CD4-positive, alpha-beta T cell treated with Interleukin-4 for 1 hour (primary cell): ENCODE results near the gene STRADA.
A peak's percentile ranks its signal among the peaks of the same experiment; 100 is the strongest.

Experiments
- DNase-seq, 2 donors: peaks; one replicate each; pipeline ENCODE4 v3.0.0-alpha.2; 2020 to 2022

The STRADA gene

DNA sequence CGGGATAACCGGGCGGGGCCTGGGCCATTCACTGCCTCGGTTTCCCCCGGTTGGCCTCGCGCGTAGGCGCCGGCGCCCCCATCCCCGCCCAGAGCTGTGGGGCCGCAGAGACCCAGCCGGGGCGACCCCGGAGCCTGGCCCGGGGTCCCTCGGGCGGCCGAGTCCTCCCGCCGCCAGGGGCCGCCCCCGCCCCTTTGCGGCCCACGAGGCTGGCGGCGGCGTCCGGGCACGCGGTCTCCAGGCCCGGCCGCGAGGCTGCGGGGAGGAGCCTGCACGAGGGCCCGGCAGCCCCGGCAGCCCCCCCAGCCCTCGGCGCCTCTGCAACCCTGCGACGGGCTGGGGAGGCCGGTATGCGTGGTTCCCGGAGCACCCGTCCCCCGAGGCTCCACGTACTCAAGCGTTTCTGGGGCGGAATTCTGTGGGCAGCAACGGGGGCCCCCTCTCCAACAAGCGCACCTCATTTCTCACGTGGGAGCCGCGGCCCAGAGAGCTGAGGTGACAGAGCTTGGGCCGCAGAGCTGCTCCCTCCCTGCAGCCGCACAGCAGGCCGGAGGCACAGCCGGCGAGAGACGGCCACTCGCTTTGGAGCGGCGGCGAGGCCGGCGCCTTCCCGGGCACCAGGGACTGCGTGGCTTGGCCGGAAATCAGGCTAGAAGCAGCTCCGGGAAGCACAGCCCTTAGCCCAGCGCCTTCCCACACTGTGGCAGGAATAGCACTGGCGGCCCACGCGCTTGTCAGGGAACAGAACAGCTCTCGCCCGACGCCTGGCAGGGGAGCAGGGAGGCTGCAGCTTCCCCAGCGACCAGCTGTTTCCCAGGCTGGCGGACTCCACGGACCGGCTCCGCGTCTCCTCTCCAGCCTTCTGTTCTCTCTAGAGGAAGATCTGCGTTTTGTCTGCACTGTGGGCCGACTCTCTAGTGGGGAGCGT is 40.8 kb downstream of the STRADA start:
- DNase-seq: peak; percentile 55 to 59

DNA sequence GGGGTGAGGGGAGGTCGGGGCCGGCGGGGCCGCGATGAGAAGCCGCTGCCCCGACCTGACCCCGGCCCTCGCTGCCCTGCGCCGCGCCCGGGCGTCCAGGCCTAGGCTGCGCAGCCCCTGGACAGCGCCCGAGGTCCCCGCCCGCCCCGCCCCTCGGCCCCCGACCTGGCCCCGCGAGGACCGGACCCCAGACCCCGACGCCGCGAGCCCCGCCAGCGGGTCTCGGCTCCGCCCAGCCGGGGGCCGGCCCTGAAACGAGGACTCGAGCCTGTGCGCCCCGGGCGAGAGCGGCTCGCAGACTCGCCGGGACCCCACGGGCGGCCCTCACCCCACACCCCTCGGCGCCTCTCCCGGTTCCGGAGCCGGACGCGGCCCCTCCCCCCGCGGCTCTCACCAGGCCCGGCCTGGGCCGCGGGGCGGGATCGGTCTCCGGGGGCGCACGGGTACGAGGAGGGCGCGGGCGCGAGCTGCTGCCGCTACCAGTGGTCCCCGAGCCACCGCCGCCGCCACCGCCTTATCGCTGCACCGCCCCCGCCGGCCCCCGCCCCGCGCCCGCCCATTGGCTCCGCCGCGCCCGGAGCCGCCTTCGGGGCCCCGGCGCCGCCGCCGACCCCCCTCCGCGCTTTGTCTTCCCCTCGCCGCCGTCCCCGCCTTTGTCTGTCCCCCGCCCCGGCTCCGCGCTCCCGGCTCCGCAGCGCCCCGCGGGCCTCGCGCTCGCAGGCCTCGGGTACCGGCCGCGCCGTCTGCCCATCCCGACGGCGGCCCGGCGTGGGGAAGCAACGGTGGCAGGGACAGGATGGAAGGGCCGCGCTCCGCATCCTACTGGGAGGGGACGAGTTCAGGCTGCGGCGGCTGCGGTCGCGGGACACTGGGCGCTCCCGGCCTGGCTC is 41.7 kb downstream of the STRADA start, which contains the start of gene LIMD2:
Gene LIMD2, minus strand, starts transcription at position 488 of the 890 bp plus-strand sequence. CDS start 827 bp downstream, outside the sequence.
- peak; percentile 88 to 91 for DNase-seq

DNA sequence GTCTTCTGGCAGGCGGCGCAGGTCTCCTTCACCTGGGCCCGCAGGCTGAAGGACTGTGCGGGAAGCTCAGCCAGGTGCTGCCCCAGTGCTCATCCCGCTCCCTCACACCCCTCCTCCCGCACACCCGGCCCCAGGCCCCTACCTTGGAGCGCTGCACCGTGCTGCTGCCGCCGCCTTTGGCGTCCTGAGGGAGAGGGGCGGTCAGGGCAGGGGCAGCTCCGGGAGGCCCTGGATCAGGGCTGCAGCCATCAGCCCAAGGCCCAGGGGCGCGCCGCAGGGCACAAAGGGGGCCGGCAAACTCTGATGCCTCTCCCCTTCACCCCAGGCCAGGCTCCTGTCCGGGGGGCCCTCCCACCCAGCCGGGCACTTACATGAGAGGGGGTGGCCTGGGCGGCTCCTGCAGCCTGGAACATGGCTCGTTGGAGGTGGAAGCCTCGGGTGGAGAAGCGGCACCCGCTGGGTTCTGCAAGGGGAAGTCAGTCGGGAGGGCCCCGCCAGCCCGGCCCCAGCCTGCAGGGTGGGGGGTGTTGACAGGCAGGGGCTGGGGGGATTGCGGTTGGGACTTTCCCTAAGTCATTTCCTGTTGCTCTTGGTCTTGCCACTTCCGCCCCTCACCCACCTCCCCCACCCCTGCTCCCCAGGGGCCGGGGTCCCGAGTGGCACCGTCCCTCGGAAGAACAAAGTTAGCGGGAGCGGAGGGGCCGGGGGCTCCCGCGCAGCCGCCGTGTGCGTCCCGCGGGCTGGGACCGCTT is 42.5 kb downstream of the STRADA start:
- DNase-seq: peak; percentile 93 to 95

DNA sequence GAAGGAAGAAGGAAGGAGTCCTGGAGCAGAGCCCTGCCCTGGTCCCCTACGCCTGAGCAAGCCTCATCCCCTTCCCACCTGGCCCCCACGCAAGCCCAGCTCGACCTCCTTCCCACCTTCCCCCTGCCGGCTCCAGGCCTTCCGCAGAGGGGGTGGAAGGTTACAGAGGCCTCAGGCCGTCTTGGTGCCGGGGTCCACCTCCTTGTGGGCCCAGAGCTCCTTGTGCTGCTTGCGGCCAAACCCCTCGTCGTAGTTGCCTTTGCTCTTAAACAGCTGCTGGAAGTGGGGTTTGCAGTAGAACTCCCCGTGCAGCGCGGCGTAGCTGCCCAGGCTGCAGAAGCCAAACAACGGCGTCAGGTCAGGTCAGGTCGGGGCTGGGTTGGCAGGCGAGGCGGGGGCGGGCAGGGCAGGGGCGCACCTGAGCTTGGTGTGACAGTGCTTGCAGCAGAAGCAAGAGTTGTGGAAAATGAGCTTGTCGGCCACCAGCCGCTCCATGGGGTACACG is 43.2 kb downstream of the STRADA start:
- DNase-seq: peak in 1 of 2 donors; percentile 22

DNA sequence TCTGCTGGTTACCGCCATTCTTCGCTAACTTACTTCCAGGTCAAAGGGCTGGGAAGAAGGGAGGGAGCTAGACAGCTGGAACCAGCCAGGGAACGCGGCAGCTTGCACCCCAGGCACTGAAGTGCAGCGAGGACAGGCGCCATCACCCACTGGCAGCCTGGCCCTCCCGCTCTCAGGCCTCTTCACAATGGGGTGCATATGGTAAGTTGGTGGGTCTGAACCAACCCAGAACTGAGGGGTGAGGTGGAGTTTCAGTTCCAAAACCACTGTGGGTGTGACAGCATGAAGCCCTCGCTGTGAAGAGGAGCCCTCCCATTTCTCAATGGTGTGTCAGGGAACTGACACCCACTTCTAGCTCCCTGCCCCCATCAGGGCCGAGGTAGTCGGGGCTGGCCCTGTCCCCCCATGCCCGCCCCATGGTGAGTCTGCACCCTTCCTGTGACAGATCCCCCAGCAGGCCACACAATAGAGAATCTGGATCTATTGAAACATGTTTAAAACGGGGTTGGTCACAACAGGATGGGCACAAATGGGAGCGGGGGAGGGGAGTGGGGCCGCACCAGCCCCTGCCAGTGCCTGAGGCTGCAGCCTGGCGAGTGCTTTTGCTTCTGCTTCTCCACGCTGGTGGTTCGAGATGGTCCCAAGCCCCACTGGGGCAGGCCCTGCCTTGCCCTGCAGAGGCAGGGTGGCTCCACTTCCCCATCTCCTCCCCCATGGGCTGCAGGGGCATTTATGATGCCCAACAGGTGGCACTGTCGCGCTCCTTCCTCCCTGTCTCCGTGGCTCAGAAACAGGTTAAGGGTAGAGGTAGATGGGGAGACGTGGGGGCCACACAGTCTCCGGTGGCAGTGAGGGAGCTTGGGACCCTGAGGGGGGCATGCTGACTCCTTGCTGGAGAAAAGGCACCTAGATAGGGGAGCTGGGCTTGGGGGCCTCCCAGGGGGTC is 44.0 kb downstream of the STRADA start:
- peak; percentile 89 to 92 for DNase-seq

GRCh38 chr17:63696381-63696961 is 45.1 kb downstream of the STRADA start:
- DNase-seq: peak; percentile 57 to 67

DNA sequence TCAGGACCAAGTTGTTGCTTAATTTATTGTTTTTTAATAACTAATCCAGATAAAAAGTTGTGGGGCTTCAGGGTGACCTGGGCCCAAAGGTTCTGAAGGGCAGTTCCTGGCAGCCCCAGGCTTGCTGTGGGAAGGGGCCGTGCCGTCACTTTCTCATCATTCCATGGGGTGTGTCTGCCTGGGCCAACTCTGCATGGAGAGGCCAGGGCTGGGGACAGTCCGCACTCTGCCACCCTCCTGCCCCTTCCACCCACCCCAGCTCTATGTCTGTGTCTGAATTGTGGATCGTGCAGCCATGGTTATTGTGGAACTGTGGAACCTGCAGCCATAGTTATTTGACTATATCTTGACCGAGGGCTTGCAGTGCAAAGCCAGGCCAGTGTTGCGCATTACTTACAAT is 45.7 kb downstream of the STRADA start:
- DNase-seq: peak in 1 of 2 donors; percentile 25

DNA sequence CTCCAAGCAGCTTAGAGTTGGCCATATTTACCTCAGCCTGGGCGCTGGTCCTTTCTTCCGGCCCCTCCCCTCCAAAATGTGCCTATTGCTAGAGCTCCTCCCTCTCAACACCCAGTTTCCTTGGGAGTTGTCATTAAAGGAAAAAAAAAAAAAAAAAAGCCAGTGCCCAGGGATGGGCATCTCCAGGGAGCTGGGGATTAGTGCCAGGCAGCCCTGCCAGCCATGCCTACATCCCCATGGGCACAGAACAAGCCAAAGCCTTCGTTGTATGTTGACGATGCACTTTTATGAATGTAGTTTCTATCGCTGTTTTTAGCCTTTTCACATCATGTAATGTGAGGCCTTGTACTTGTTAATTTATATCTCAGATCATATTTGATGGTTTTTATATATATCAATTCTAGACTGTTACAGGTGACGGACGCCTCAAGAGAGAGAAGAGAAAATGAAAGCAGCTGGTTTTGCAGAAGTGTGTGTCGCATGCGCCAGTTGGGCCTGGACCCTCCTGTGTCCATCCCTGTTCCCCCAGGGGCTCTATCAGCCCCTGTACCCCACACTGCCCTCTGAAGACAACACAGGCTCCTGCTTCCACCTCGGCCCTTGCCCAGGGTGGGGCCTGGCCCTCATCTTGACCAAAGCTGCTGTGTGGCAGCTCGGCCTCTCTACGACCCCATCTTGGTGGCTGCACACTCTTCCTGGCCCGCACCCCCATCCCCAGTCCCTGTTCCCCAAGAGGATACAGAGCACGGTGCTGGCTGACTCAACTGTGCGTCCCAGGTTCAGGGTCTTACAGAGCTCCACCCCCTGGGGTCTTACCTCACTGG is 46.4 kb downstream of the STRADA start:
- peak; percentile 22 to 42 for DNase-seq

DNA sequence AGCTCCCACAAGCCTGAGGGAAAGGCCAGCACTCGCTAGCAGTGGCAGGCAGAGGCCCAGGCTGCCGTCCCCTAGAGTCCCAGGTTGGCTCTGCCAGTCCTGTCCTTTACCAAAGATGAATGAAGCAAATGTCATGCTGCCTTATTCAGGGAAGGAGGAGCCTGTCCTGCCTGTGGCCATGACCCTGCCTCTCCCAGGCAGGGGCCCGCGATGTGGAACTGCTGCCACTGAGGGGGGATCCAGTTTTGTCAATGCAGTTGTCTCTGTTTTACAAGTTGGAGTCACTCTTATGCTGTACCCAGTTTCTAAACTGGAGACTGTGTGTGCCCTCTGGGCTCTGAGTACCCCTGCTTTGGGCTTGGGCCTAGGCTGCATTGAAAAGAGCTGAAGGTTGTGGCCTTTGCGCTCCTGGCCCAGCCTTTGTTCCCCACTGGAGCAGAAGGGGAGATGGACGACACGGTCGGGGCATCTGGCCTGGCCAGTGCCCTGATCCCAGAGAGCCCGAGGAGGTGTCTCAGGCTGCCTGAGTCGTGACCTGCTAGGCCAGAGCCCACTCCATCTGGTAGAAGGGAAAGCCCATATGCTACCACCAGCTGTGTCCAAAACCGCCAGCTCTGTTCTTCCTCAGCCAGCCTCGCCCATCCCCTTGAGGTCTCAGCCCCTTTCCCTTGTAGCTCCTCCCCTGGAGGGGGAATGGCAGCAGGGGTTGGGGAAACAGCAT is 47.2 kb downstream of the STRADA start:
- peak; percentile 23 to 46 for DNase-seq

DNA sequence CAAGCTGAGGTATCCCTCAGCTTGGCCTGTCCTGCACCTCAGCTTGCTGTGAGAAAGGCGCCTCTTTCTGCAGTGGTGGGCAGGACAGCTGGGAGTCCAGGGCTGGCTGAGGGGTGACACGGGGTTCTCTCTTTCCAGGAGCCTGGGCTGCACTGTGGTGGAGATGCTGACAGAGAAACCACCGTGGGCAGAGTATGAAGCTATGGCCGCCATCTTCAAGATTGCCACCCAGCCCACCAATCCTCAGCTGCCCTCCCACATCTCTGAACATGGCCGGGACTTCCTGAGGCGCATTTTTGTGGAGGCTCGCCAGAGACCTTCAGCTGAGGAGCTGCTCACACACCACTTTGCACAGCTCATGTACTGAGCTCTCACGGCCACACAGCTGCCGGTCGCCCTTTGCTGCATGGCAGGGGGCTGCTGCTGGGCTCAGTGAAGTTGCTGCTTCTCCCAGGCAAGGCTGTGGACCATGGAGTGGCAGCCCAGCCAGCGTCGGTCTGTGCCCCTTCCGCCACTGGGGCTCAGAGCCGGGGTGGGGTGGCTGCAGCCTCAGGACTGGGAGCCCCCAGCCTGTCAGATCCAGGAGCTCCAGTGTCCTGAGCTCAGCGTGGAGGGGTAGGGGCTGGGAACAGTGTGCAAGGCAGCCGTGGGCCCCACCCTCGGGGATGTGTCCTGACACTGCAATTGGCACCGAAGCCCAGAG is 48.0 kb downstream of the STRADA start:
- DNase-seq: no peak

GRCh38 chr17:63692195-63692816 is 49.3 kb downstream of the STRADA start:
- no peak for DNase-seq

GRCh38 chr17:63689479-63689878 is 52.1 kb downstream of the STRADA start:
- no peak for DNase-seq

- no peak for DNase-seq
These were observed 53.1 kb downstream of the STRADA start for GRCh38 chr17:63688396-63689020.

DNA sequence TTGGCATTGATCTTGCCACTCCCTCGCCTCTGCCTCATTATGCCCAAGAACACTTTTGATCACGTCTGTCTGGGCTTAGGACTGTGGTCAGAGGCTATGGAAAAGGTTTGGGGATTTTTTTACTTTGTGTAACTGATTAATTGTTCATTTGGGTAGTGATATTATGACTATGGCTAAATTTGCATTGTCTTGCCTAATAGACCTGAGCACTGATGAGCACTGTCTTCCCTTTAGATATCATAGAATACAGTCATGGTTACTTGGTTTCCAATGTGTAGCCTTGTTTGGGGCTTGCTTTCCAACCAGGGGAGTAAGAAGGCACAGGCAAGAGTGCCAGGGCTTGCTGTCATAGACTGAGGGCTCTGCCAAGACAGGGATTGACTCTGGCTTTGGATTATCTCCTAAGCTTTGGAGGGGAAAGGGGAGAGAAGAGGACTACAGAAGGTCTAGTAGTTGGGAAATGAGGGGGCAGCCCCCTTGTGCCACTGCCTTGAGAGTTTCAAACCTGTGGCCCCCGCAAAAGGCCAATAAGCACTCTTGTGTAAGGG is 55.4 kb downstream of the STRADA start:
- no peak for DNase-seq

DNA sequence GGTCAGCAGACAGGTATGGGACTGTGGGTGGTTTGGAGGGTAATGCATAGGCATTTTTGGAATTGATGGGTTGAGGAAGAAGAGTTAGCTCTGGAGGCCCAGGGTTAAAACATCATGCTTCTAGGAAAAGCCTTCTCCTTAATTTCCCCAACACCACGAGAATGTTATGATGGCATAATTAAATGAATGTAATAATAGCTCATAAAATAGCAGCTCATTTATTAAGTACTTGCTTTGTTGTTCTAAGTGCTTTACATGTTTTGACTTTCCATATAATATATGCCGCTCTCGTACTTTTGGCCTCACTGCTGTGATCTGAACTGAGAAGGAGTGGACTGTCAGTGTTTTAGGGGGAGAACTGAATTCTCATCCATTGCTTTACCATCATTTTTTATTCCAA is 56.0 kb downstream of the STRADA start:
- no peak for DNase-seq

DNA sequence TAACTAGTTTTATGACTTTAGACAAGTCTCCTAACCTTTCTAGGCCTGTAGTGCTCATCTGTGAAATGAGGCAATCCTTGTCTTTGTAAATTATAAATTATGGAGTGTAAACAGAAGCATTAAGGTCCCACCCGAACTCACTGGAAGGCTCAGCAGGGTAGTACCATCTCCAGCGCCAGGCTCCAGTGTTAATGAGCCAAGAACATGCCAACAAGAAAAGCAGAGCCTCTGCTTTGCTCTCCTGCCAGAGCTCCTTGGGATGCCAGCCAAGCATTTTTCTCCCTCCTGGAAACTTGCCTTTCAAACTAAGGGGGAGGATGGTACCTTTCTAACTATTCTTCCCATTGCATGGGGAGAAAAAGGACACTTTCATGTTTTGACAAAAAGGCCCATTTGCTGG is 56.6 kb downstream of the STRADA start:
- DNase-seq: no peak

GRCh38 chr17:63682981-63683380 is 58.6 kb downstream of the STRADA start:
- DNase-seq: no peak
